B cell (primary cell): ENCODE data around the gene PHF21B. TPM values are rescaled to one million over a fixed set of nuclear protein-coding genes. Genes with fewer than 3 reads are reported as not detected.

Experiments
- ATAC-seq: fragments of 200-7000 bp; cut with Tn5 transposase; one replicate; pipeline ENCODE4 v1.10.0; 2021; ENCODE audit warnings: low read depth, mild to moderate bottlenecking, moderate number of reproducible peaks, moderate library complexity
- CTCF ChIA-PET: fragments of 350-600 bp; sonication (Branson Sonifier 250); formaldehyde crosslinking; loops from one replicate; lab custom pipeline; 2021; ENCODE audit warnings: antibody characterized with exemption, inconsistent platforms; lab: Charles Lee
- POLR2A ChIA-PET: fragments of 350-600 bp; sonication (Branson Sonifier 250); formaldehyde crosslinking; loops from one replicate; lab custom pipeline; 2021; ENCODE audit warnings: antibody characterized with exemption; lab: Charles Lee
- DNase-seq: peaks from one replicate; pipeline ENCODE4 v3.0.0; 2013
- H2AFZ ChIP-seq: 2 replicates; pipeline ENCODE4 v1.6.1; 2012; ENCODE audit warnings: mild to moderate bottlenecking, low read depth, low read length; ENCODE audit not compliant: insufficient read depth, poor library complexity, severe bottlenecking
- H3K27ac ChIP-seq, 2 donors: 1 replicate in 1 of 2; 2 replicates in 1 of 2; pipeline ENCODE4 v1.5.1; 2012 to 2013; ENCODE audit warnings: low read length in 2 of 2, mild to moderate bottlenecking in 2 of 2, moderate library complexity in 1 of 2
- H3K27me3 ChIP-seq, 4 experiments: fragments of 200-600 bp in 1 of 4; sonication (generic) in 1 of 4; replicated peaks in 1 of 4; 1 replicate in 2 of 4; 2 replicates in 2 of 4; pipeline versions ENCODE4 v1.6.1 to v1.7.0; 2013 to 2016; ENCODE audit warnings: low read length in 3 of 4, mild to moderate bottlenecking in 2 of 4, mixed read lengths in 1 of 4, moderate library complexity in 1 of 4; ENCODE audit not compliant: insufficient read depth in 4 of 4, control insufficient read depth in 3 of 4; ENCODE audit errors: control extremely low read depth in 1 of 4
- H3K36me3 ChIP-seq, 2 experiments: replicated peaks in 1 of 2; 1 replicate in 1 of 2; 2 replicates in 1 of 2; pipeline versions ENCODE4 v1.6.1 to v1.7.1; 2013; ENCODE audit warnings: low read length in 1 of 2; ENCODE audit not compliant: insufficient read depth in 2 of 2, control insufficient read depth in 1 of 2; ENCODE audit errors: control extremely low read depth in 1 of 2, extremely low read depth in 1 of 2
- H3K4me1 ChIP-seq, 2 donors: fragments of 200-600 bp in 1 of 2; sonication (generic) in 1 of 2; 1 replicate in 1 of 2; 2 replicates in 1 of 2; pipeline versions ENCODE4 v1.5.1 to v1.6.1; 2013 to 2017; ENCODE audit warnings: low read length in 2 of 2; ENCODE audit not compliant: control insufficient read depth in 2 of 2, insufficient read depth in 2 of 2
- H3K4me2 ChIP-seq: replicated peaks from 2 replicates; pipeline ENCODE3; 2012; ENCODE audit warnings: mild to moderate bottlenecking, low read depth, low read length; ENCODE audit not compliant: poor library complexity, severe bottlenecking
- H3K4me3 ChIP-seq, 5 experiments: fragments of 200-600 bp in 1 of 5; sonication (generic) in 1 of 5; 1 replicate in 3 of 5; 2 replicates in 2 of 5; pipeline versions ENCODE4 v1.5.1 to v1.7.0; 2011 to 2016; ENCODE audit warnings: low read length in 4 of 5, mild to moderate bottlenecking in 4 of 5, low read depth in 2 of 5, control low read depth in 1 of 5, moderate library complexity in 1 of 5; ENCODE audit not compliant: insufficient read depth in 1 of 5; ENCODE audit errors: control extremely low read depth in 1 of 5, extremely low read depth in 1 of 5
- H3K79me2 ChIP-seq: fragments of 200-600 bp; sonication (generic); one replicate; pipeline ENCODE4 v1.6.0; 2016; ENCODE audit warnings: low read length; ENCODE audit not compliant: control insufficient read depth, insufficient read depth
- H3K9ac ChIP-seq: fragments of 200-600 bp; sonication (generic); 2 replicates; pipeline ENCODE4 v1.6.1; 2017; ENCODE audit warnings: mild to moderate bottlenecking, low read length, moderate library complexity
- H3K9me3 ChIP-seq, 3 donors: one replicate each; pipeline versions ENCODE4 v1.6.1 to v1.7.1; 2013; ENCODE audit warnings: low read length in 2 of 3; ENCODE audit not compliant: control insufficient read depth in 2 of 3, insufficient read depth in 1 of 3; ENCODE audit errors: control extremely low read depth in 1 of 3
- H4K20me1 ChIP-seq: 2 replicates; pipeline ENCODE4 v1.6.0; 2012; ENCODE audit warnings: mild to moderate bottlenecking, low read length; ENCODE audit not compliant: insufficient read depth, control insufficient read depth, poor library complexity, severe bottlenecking
- H3K27ac Mint-ChIP-seq: one replicate; pipeline ENCODE4 v1.8.0; 2021; ENCODE audit warnings: mixed read lengths
- H3K27me3 Mint-ChIP-seq: one replicate; pipeline ENCODE4 v1.8.0; 2021; ENCODE audit warnings: mixed read lengths
- H3K4me1 Mint-ChIP-seq: one replicate; pipeline ENCODE4 v1.8.0; 2021; ENCODE audit warnings: mixed read lengths
- H3K4me3 Mint-ChIP-seq: one replicate; pipeline ENCODE4 v1.8.0; 2021; ENCODE audit warnings: mixed read lengths
- H3K9me3 Mint-ChIP-seq: one replicate; pipeline ENCODE4 v1.8.0; 2022; ENCODE audit warnings: mixed read lengths; ENCODE audit not compliant: insufficient read depth
- EZH2 ChIP-seq: IDR thresholded peaks from 2 replicates; pipeline ENCODE4 v1.6.1; 2012; ENCODE audit warnings: borderline replicate concordance, low read depth, mild to moderate bottlenecking, moderate library complexity, low read length; ENCODE audit not compliant: insufficient read depth, poor library complexity, severe bottlenecking
- WGBS: methylation state at CpG from one replicate; pipeline ENCODE4 v1.1.5; 2013; ENCODE audit warnings: missing lambda C conversion rate; ENCODE audit not compliant: insufficient coverage; 5-methylcytosine and 5-hydroxymethylcytosine counted together
- intact Hi-C: fragments of 100-400 bp; cut with micrococcal nuclease; formaldehyde crosslinking; loops from one replicate; pipeline ENCODE4 v1.10.0; 2022
- polyA plus RNA-seq: library from polyadenylated mRNA; depleted of rRNA; stranded (reverse); fragments of >200 nt; gene quantifications from 2 replicates; pipeline ENCODE4 v1.2.3, GENCODE V29; 2012
- total RNA-seq, 2 donors: library from RNA; stranded (reverse); fragments of 120-200 nt in 1 of 2; gene quantifications; 1 replicate in 1 of 2; 2 replicates in 1 of 2; pipeline versions ENCODE4 v1.2.3 to v1.2.4, GENCODE V29; 2013 to 2022
- TF ChIP-seq, protein P1 (sequence below): fragments of 200-600 bp; IDR thresholded peaks from one replicate; pipeline ENCODE4 v1.8.0; 2022; ENCODE audit warnings: antibody characterized with exemption, mild to moderate bottlenecking

PHF21B gene
- total and polyA plus RNA-seq, 2 donors (not counting 1 experiment from before 2014, with no cell fraction given), result not detected

DNA sequence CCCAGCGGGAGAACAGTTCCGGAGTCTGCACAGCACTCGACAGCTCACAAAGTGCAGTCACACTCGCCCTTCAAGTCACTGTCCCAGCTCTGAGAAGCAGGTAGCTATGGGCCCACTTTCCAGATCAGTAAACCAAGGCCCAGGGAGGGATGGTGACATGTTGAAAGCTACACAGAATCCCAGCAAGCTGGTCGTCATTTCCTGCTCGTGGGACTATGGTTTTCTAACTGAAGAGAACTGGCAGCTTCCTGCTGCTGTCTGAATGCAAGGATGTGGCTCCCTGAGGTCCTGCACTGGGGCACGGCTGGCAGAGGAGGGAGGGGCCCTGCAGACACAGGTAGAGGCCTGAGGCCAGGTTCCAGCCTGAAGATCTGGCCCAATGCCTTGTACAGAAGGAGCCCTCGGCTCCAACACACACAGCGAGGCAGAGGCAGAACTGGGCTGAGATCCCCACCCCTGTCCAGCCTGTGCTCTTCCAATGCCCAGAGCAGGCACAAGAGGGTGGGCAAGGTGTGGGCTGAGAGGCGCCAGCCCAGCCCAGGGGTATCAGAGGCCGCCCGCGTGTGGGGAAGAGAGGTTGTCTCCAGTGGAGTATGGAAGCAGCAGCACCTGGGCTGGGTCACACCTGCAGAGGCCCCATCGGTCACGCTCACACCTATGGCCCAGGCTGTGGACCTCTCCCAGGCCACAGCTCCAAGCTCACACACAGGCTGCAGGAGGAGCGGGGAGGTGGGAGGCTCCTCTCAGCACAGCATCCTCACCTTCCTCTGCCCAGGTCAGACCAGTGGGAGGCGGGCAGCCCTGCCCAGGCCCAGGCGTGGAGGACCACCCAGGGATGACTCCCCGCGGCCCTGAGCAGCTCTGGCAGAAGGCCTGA lies 119.2 kb downstream of the PHF21B start:
- no peaks in the 10 kb centered on the region for H3K9me3 Mint-ChIP-seq
- 83% methylated on average over 15 of the region's 20 CpGs for WGBS
- Histone ChIP-seq H3K4me2 (no peak overlapping the region), H3K27ac (no peak overlapping the region), H3K27me3 (no peaks in the 10 kb centered on the region), H3K9me3 (peaks cover 0 to 3% (median 0%) of the 10 kb centered on the region in 3 donors), H3K9ac (no peak overlapping the region), H3K4me1 (no peaks in the 10 kb centered on the region), H2AFZ (no peak overlapping the region), H3K36me3 (no peaks in the 10 kb centered on the region), H3K4me3 (no peak overlapping the region), H3K79me2 (no peaks in the 10 kb centered on the region), H4K20me1 (no peaks in the 10 kb centered on the region)
- H3K27me3 Mint-ChIP-seq, result no peaks in the 10 kb centered on the region
- H3K4me3 Mint-ChIP-seq, result no peak overlapping the region
- DNase-seq (no peak), ATAC-seq (no peak)
- no peak overlapping the region for H3K27ac Mint-ChIP-seq
- CTCF ChIA-PET, result no interaction called here
- POLR2A ChIA-PET, result no interaction called here
- H3K4me1 Mint-ChIP-seq, result no peaks in the 10 kb centered on the region
- intact Hi-C loops, result no loop called here
- no peak for TF ChIP-seq EZH2
- TF ChIP-seq, protein P1, sequence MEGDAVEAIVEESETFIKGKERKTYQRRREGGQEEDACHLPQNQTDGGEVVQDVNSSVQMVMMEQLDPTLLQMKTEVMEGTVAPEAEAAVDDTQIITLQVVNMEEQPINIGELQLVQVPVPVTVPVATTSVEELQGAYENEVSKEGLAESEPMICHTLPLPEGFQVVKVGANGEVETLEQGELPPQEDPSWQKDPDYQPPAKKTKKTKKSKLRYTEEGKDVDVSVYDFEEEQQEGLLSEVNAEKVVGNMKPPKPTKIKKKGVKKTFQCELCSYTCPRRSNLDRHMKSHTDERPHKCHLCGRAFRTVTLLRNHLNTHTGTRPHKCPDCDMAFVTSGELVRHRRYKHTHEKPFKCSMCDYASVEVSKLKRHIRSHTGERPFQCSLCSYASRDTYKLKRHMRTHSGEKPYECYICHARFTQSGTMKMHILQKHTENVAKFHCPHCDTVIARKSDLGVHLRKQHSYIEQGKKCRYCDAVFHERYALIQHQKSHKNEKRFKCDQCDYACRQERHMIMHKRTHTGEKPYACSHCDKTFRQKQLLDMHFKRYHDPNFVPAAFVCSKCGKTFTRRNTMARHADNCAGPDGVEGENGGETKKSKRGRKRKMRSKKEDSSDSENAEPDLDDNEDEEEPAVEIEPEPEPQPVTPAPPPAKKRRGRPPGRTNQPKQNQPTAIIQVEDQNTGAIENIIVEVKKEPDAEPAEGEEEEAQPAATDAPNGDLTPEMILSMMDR, result no peak

DNA sequence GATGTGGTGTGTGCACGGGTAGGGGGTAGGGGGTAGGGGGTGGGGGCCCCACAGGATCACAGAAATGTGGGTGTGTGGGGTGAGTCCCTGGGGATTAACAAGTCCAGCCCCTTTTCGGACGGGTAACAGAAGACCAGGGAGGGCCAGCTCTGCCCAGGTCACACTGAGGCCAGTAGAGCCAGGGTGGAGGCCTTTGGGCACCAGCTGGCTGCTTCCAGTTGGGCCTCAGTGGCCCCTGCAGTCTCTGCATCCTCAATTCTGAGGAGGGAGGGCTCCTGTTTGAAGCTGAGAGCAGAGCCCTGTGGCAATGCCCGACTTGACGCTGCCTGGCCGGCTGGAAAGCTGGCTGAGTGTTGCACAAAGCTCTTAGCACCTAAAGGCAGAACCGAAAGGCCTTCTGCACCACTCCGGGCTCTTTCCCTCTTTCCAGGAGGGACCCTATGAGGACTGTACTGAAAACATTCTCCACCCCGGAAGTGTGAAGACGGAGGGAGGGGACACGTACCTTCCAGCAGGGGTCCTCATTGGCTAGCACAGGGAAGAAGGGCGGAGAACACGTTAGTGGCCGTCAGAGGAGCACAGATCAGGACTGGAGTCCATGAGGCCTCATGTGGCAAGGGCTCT lies 120.4 kb downstream of the PHF21B start:
- H3K9me3 ChIP-seq, result peaks cover 0 to 7% (median 0%) of the 10 kb centered on the region in 3 donors
- no peaks in the 10 kb centered on the region for H3K4me1 ChIP-seq
- 93% methylated on average over 13 of the region's 14 CpGs for WGBS
- Mint-ChIP-seq H3K9me3 (no peaks in the 10 kb centered on the region), H3K4me3 (no peak overlapping the region), H3K4me1 (no peaks in the 10 kb centered on the region), H3K27ac (no peak overlapping the region), H3K27me3 (no peaks in the 10 kb centered on the region)
- H3K36me3 ChIP-seq, result no peaks in the 10 kb centered on the region
- TF ChIP-seq EZH2, result no peak
- TF ChIP-seq, protein P1, result no peak
- no peaks in the 10 kb centered on the region for H3K79me2 ChIP-seq
- ChIA-PET POLR2A (no interaction called here), CTCF (no interaction called here)
- no peak for DNase-seq
- no peaks in the 10 kb centered on the region for H4K20me1 ChIP-seq
- intact Hi-C loops, result no loop called here
- no peak for ATAC-seq
- no peak overlapping the region for H3K4me3 ChIP-seq
- no peak overlapping the region for H3K4me2 ChIP-seq
- no peak overlapping the region for H2AFZ ChIP-seq
- no peaks in the 10 kb centered on the region for H3K27me3 ChIP-seq
- H3K9ac ChIP-seq, result no peak overlapping the region
- H3K27ac ChIP-seq, result no peak overlapping the region
